ENCODE measurements around the gene ALOX12B.

ALOX12B gene

GRCh38 chr17:8104911-8105310 is 17.4 kb upstream of the ALOX12B start:
- TF ChIP-seq ZFX (IDR thresholded peaks at IDR 0.05) (no peak), CTCF (conservative IDR thresholded peaks at IDR 0.05) (no peak)
- H3K27ac ChIP-seq = no peak overlapping the region

- TF ChIP-seq CTCF (conservative IDR thresholded peaks at IDR 0.05) = no peak
- TF ChIP-seq ZFX (IDR thresholded peaks at IDR 0.05) = no peak
- no peak overlapping the region for H3K27ac ChIP-seq
Observed at GRCh38 chr17:8103549-8103948, 16.0 kb upstream of the ALOX12B start.

- TF ChIP-seq CTCF (conservative IDR thresholded peaks at IDR 0.05) (no peak), ZFX (IDR thresholded peaks at IDR 0.05) (no peak)
- no peak overlapping the region for H3K27ac ChIP-seq
Observed at GRCh38 chr17:8101721-8102120, 14.2 kb upstream of the ALOX12B start.

- H3K27ac ChIP-seq = no peak overlapping the region
- TF ChIP-seq ZFX (IDR thresholded peaks at IDR 0.05) = no peak
- no peak for TF ChIP-seq CTCF (conservative IDR thresholded peaks at IDR 0.05)
Observed at GRCh38 chr17:8100763-8101162, 13.2 kb upstream of the ALOX12B start.

GRCh38 chr17:8100111-8100510 is 12.6 kb upstream of the ALOX12B start:
- no peak overlapping the region for H3K27ac ChIP-seq

GRCh38 chr17:8096541-8096940 is 9.0 kb upstream of the ALOX12B start:
- no peak for TF ChIP-seq ZFX (IDR thresholded peaks at IDR 0.05)
- TF ChIP-seq CTCF (conservative IDR thresholded peaks at IDR 0.05) = no peak
- H3K27ac ChIP-seq = no peak overlapping the region

More at GRCh38 chr17:8100111-8100510, 12.6 kb upstream of the ALOX12B start:
- TF ChIP-seq ZFX (IDR thresholded peaks at IDR 0.05) (no peak), CTCF (conservative IDR thresholded peaks at IDR 0.05) (no peak)

GRCh38 chr17:8095361-8095760 is 7.8 kb upstream of the ALOX12B start:
- TF ChIP-seq ZFX (IDR thresholded peaks at IDR 0.05) = no peak
- TF ChIP-seq CTCF (conservative IDR thresholded peaks at IDR 0.05) = no peak
- H3K27ac ChIP-seq = no peak overlapping the region

Data from C4-2B (cell line).